Endodermal cell (in vitro differentiated cells): ENCODE data around the gene NEK10. TPM values are rescaled to one million over a fixed set of nuclear protein-coding genes. Genes with fewer than 3 reads are reported as not detected.
"Not testable (repeated sequence)": the region's sequence is repeated elsewhere in the genome, so short reads cannot be mapped to it uniquely, and the experiment has no call there.

Experiments used
- DNase-seq: peaks from one replicate; pipeline ENCODE4 v3.0.0-alpha.2; 2017
- H3K27ac ChIP-seq: 2 replicates; pipeline ENCODE4 v1.5.1; 2013; ENCODE audit warnings: mild to moderate bottlenecking, low read depth, low read length, moderate library complexity
- H3K27me3 ChIP-seq: 2 replicates; pipeline ENCODE4 v1.6.1; 2013; ENCODE audit warnings: mild to moderate bottlenecking, low read length, moderate library complexity; ENCODE audit not compliant: insufficient read depth, control insufficient read depth, poor library complexity, severe bottlenecking
- H3K36me3 ChIP-seq: 2 replicates; pipeline ENCODE4 v1.7.0; 2013; ENCODE audit warnings: mild to moderate bottlenecking, low read length, moderate library complexity; ENCODE audit not compliant: control insufficient read depth, insufficient read depth
- H3K4me1 ChIP-seq: one replicate; pipeline ENCODE4 v1.7.0; 2013; ENCODE audit warnings: low read length; ENCODE audit not compliant: control insufficient read depth, insufficient read depth
- H3K4me3 ChIP-seq: 2 replicates; pipeline ENCODE4 v1.5.1; 2013; ENCODE audit warnings: mild to moderate bottlenecking, low read length, moderate library complexity
- H3K9ac ChIP-seq: 2 replicates; pipeline ENCODE4 v1.6.1; 2013; ENCODE audit warnings: mild to moderate bottlenecking, low read length, moderate library complexity; ENCODE audit not compliant: poor library complexity, severe bottlenecking; ENCODE audit errors: extremely low read depth
- H3K9me3 ChIP-seq: 2 replicates; pipeline ENCODE4 v1.6.1; 2013; ENCODE audit warnings: mild to moderate bottlenecking, low read length, moderate library complexity; ENCODE audit not compliant: control insufficient read depth
- H3K27ac Mint-ChIP-seq: 2 replicates; pipeline ENCODE4 v1.8.0; 2020; ENCODE audit warnings: mixed read lengths
- H3K27me3 Mint-ChIP-seq: 2 replicates; pipeline ENCODE4 v1.8.0; 2021; ENCODE audit warnings: mild to moderate bottlenecking, mixed read lengths; ENCODE audit not compliant: insufficient read depth
- H3K36me3 Mint-ChIP-seq: 2 replicates; pipeline ENCODE4 v1.8.0; 2020; ENCODE audit warnings: low read depth, mixed read lengths
- H3K4me1 Mint-ChIP-seq: 2 replicates; pipeline ENCODE4 v1.8.0; 2020; ENCODE audit warnings: mixed read lengths
- H3K4me3 Mint-ChIP-seq: 2 replicates; pipeline ENCODE4 v1.8.0; 2020; ENCODE audit warnings: mild to moderate bottlenecking, moderate library complexity, mixed read lengths
- H3K9me3 Mint-ChIP-seq: 2 replicates; pipeline ENCODE4 v1.8.0; 2020; ENCODE audit warnings: mild to moderate bottlenecking, mixed read lengths
- WGBS, 2 experiments: methylation state at CpG; one replicate each; pipeline versions ENCODE4 v1.1.5 to v1.1.7; 2013; ENCODE audit warnings: missing lambda C conversion rate in 2 of 2, mixed read lengths in 1 of 2; ENCODE audit not compliant: insufficient coverage in 1 of 2, insufficient read length in 1 of 2; 5-methylcytosine and 5-hydroxymethylcytosine counted together
- long read RNA-seq, 4 experiments: library from polyadenylated mRNA in 2 of 4; library from RNA in 1 of 4; library from capped mRNA in 1 of 4; stranded (forward) in 3 of 4; unstranded in 1 of 4; transcript quantifications; one replicate each; pipeline ENCODE4 v2.0.0, GENCODE V29; 2020 to 2021; ENCODE audit warnings: inconsistent platforms in 1 of 4
- polyA plus RNA-seq, 2 experiments: library from polyadenylated mRNA; stranded (reverse); fragments of 50-300 nt; gene quantifications; one replicate each; pipeline ENCODE4 v1.2.3, GENCODE V29; 2013
- total RNA-seq, 2 donors: library from RNA; stranded (reverse); fragmentation: NEBNext Ultra II Directional in 1 of 2; extraction: Animal tissue kit (Norgen Biotek cat#: 25700) in 1 of 2; gene quantifications; 2 replicates in 1 of 2; 3 replicates in 1 of 2; pipeline ENCODE4 v1.2.1, GENCODE V29; 2021
- TF ChIP-seq, protein P1 (sequence below): fragments of 200-600 bp; sonication (generic); conservative IDR thresholded peaks from 2 replicates; pipeline ENCODE4 v1.5.0; 2021; ENCODE audit warnings: antibody characterized with exemption, mild to moderate bottlenecking

NEK10 gene
- total RNA-seq: 1 to 10 TPM; 1.3 to 2.4 TPM
- 1.2 TPM for polyA plus RNA-seq (2013, experiment 1 of 2)
- 0.99 TPM for polyA plus RNA-seq (2013, experiment 2 of 2)
- long read RNA-seq, experiment 1: 0 reads
- long read RNA-seq, experiment 2, partial matches to known transcripts: 2 of 6 reads
- long read RNA-seq, experiment 2, other reads (novel, unspliced or antisense): 4 of 6 reads
- long read RNA-seq, experiment 3, partial matches to known transcripts: 0 of 1 reads
- long read RNA-seq, experiment 3, other reads (novel, unspliced or antisense): 1 of 1 reads
- long read RNA-seq, experiment 4, partial matches to known transcripts: 0 of 1 reads
- long read RNA-seq, experiment 4, other reads (novel, unspliced or antisense): 1 of 1 reads

- H3K36me3 Mint-ChIP-seq: peaks cover 3% of the 10 kb centered on the region
- TF ChIP-seq, protein P1, sequence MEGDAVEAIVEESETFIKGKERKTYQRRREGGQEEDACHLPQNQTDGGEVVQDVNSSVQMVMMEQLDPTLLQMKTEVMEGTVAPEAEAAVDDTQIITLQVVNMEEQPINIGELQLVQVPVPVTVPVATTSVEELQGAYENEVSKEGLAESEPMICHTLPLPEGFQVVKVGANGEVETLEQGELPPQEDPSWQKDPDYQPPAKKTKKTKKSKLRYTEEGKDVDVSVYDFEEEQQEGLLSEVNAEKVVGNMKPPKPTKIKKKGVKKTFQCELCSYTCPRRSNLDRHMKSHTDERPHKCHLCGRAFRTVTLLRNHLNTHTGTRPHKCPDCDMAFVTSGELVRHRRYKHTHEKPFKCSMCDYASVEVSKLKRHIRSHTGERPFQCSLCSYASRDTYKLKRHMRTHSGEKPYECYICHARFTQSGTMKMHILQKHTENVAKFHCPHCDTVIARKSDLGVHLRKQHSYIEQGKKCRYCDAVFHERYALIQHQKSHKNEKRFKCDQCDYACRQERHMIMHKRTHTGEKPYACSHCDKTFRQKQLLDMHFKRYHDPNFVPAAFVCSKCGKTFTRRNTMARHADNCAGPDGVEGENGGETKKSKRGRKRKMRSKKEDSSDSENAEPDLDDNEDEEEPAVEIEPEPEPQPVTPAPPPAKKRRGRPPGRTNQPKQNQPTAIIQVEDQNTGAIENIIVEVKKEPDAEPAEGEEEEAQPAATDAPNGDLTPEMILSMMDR: no peak
- H3K4me1 ChIP-seq: no peaks in the 10 kb centered on the region
- DNase-seq: peak; percentile 99
- peaks cover 11% of the 10 kb centered on the region for H3K27me3 Mint-ChIP-seq
- no peaks in the 10 kb centered on the region for H3K9me3 Mint-ChIP-seq
- H3K27ac ChIP-seq: no peak within 1 kb of the TSS
- 20 to 39% methylated on average over 22 to 48 of the region's 48 CpGs for WGBS, 2 experiments
- peak within 1 kb of the TSS; percentile 81 for H3K4me3 ChIP-seq
- H3K27ac Mint-ChIP-seq: peak within 1 kb of the TSS; percentile 85
- peak within 1 kb of the TSS; percentile 82 for H3K4me3 Mint-ChIP-seq
- peaks cover 4% of the 10 kb centered on the region for H3K4me1 Mint-ChIP-seq
- no peaks in the 10 kb centered on the region for H3K9me3 ChIP-seq
- H3K36me3 ChIP-seq: no peaks in the 10 kb centered on the region
- no peak within 1 kb of the TSS for H3K9ac ChIP-seq
- H3K27me3 ChIP-seq: peaks cover 4% of the 10 kb centered on the region
These were observed at the start of gene NEK10 for GRCh38 chr3:27368831-27369607. TSS of gene NEK10 (minus strand) at chr3:27369383. CDS start at chr3:27352882, 16,501 bp downstream.

DNA sequence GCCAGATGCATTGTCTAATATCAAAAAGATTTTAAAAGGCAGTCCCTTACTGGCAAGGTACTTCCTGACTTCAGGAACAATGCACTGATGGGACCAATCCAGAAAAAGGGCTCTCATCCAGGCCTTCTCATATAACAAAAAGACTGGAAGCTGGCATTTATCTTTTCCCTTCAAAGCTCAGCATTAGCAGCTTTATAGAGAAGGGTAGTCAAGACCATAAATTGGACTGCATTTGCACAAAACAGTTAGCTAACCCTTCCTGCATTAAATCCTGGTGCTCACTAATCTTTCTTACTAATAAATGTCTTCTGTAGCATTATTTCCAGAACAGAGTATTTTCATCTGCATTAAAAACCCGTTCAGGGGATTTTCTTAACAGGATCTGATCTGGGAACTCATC is 46.0 kb upstream of the NEK10 start:
- Mint-ChIP-seq H3K4me3 (no peak overlapping the region), H3K9me3 (no peaks in the 10 kb centered on the region), H3K27ac (no peak overlapping the region), H3K27me3 (no peaks in the 10 kb centered on the region), H3K4me1 (no peaks in the 10 kb centered on the region), H3K36me3 (peaks cover 45% of the 10 kb centered on the region)
- WGBS, 2 experiments: 96 to 100% methylated on average over 1 of the region's 1 CpG
- no peaks in the 10 kb centered on the region for H3K27me3 ChIP-seq
- TF ChIP-seq, protein P1: no peak
- no peak for DNase-seq
- no peak overlapping the region for H3K27ac ChIP-seq
- H3K9me3 ChIP-seq: no peaks in the 10 kb centered on the region
- no peak overlapping the region for H3K4me3 ChIP-seq
- H3K4me1 ChIP-seq: no peaks in the 10 kb centered on the region
- peaks cover 55% of the 10 kb centered on the region for H3K36me3 ChIP-seq
- no peak overlapping the region for H3K9ac ChIP-seq

DNA sequence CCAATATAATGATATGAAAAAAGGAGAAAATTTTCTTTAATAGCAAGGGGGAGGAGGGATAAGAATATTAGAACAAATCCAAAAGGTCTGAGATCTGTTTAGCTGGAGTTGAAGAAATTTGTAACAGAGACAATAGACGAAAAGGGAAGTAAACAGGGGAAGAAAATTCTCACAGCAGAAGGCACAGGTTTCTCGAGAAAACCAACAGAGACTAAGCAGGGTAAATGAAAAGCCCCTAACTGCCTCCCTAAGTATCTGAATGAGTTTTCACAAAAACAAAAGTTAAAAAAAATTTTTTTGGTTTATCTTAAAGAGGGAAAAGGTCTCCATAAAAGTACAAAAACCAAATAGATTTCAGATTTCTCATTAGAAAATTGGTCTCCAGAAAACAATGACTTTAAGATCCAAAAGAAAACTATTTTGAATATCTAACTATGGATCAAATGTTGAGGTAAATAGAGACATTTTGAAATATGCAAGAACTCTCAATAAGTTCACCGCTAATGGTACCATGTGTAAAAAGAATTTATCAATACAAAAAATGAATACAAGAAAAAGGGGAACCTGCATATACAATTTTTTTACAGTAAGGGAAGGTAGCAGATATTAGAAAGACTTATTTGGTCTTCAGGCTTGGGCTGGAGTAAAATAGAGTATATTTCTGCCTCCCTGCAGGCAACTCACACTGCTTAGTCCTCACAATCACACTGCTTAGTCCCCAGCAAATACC is 23.9 kb upstream of the NEK10 start:
- Mint-ChIP-seq H3K9me3 (no peaks in the 10 kb centered on the region), H3K27me3 (no peaks in the 10 kb centered on the region), H3K27ac (no peak overlapping the region), H3K36me3 (peaks cover 47% of the 10 kb centered on the region), H3K4me1 (peaks cover 5% of the 10 kb centered on the region), H3K4me3 (no peak overlapping the region)
- H3K27ac ChIP-seq: no peak overlapping the region
- peaks cover 76% of the 10 kb centered on the region for H3K36me3 ChIP-seq
- 93% methylated on average over 2 of the region's 3 CpGs; no CpG with 5 or more reads in 1 of the 2 experiments for WGBS, 2 experiments
- no peak overlapping the region for H3K4me3 ChIP-seq
- no peak overlapping the region for H3K9ac ChIP-seq
- H3K27me3 ChIP-seq: no peaks in the 10 kb centered on the region
- no peaks in the 10 kb centered on the region for H3K9me3 ChIP-seq
- no peaks in the 10 kb centered on the region for H3K4me1 ChIP-seq
- no peak for DNase-seq
- TF ChIP-seq, protein P1: no peak

DNA sequence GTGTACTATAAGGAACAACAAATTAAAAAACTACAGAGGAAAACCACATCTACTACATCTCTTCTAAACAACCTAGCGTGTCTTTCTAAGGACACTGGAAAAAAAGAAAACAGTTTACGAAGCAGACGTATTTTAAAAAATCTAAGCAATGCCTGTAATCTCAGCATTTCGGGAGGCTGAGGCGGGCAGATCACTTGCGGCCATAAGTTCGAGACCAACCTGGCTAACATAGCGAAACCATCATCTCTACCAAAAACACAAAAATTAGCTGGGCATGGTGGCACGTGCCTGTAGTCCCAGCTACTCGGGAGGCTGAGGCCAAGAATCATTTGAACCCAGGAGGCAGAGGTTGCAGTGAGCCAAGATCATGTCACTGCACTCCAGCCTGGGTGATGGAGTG is 23.2 kb upstream of the NEK10 start:
- not testable (repeated sequence) for DNase-seq, H3K9me3 ChIP-seq, H3K9me3 Mint-ChIP-seq, H3K4me3 Mint-ChIP-seq, H3K27ac ChIP-seq, H3K9ac ChIP-seq, H3K4me1 Mint-ChIP-seq, H3K27me3 Mint-ChIP-seq, H3K27me3 ChIP-seq, H3K4me3 ChIP-seq, H3K4me1 ChIP-seq
- peak overlapping the region; percentile 14 for H3K27ac Mint-ChIP-seq
- peaks cover 76% of the 10 kb centered on the region for H3K36me3 ChIP-seq
- WGBS, 2 experiments: 90 to 96% methylated on average over 7 to 10 of the region's 10 CpGs
- H3K36me3 Mint-ChIP-seq: peaks cover 46% of the 10 kb centered on the region
